Measurements from ENCODE around the gene TOMM20L.

GRCh38 chr14:58364316-58364715, 31.4 kb upstream of the TOMM20L start:
- TF ChIP-seq CTCF (tag by site-specific recombination; IDR thresholded peaks at IDR 0.05) (no peak), ZNF121 (tag by site-specific recombination; IDR thresholded peaks at IDR 0.05) (no peak), ZBTB21 (tag by site-specific recombination; IDR thresholded peaks at IDR 0.05) (no peak), ZBTB11 (tag by site-specific recombination; conservative IDR thresholded peaks at IDR 0.05; ENCODE audit: low read depth) (no peak), GLIS2 (tag by site-specific recombination; IDR thresholded peaks at IDR 0.05) (no peak), ZNF175 (tag by site-specific recombination; IDR thresholded peaks at IDR 0.05) (no peak), SETDB1 (IDR thresholded peaks at IDR 0.05; ENCODE audit: insufficient read length, low read length) (no peak), BCL11A (tag by site-specific recombination; IDR thresholded peaks at IDR 0.05; ENCODE audit: low read depth) (no peak)
